ENCODE data around the gene MTFR1L. TPM values are rescaled to one million over a fixed set of nuclear protein-coding genes. Genes with fewer than 3 reads are reported as not detected.

Gene MTFR1L
- total RNA-seq, 1 donor from 2014 or later: 76.8 TPM

DNA sequence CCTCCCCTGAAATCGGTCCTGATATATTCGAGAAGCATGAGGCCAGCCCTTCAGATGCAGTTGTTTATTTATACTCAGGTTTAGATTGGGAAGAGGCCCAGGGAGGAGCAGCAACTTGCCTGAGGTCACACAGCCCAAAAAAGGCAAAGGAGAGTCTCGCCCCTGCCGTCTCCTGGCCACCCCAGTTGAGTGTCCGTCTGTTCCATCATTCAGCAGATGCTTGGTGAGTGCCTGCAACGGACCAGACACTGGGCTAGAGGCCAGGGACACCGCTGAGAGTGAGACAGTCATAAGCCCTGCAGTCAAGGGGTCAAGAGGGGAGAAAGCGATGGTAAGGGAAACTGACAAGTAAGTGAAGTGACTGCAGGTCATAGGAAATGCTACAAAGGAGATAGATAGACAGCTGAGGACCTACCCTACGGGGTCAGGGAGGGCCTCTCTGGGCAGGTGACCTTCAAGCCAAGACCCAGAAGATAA lies 35.1 kb upstream of the MTFR1L start:
- Mint-ChIP-seq H3K9me3 (ENCODE audit: unreplicated experiment) (no peaks in the 10 kb centered on the region), H3K36me3 (ENCODE audit: unreplicated experiment) (peaks cover 19% of the 10 kb centered on the region), H3K27me3 (ENCODE audit: unreplicated experiment) (no peaks in the 10 kb centered on the region), H3K4me1 (ENCODE audit: unreplicated experiment) (peaks cover 49% of the 10 kb centered on the region), H3K27ac (ENCODE audit: unreplicated experiment) (no peak overlapping the region), H3K4me3 (ENCODE audit: unreplicated experiment) (no peak overlapping the region)
- no peak for DNase-seq (ENCODE audit: extremely low spot score, unreplicated experiment)
- TF ChIP-seq, protein P1, sequence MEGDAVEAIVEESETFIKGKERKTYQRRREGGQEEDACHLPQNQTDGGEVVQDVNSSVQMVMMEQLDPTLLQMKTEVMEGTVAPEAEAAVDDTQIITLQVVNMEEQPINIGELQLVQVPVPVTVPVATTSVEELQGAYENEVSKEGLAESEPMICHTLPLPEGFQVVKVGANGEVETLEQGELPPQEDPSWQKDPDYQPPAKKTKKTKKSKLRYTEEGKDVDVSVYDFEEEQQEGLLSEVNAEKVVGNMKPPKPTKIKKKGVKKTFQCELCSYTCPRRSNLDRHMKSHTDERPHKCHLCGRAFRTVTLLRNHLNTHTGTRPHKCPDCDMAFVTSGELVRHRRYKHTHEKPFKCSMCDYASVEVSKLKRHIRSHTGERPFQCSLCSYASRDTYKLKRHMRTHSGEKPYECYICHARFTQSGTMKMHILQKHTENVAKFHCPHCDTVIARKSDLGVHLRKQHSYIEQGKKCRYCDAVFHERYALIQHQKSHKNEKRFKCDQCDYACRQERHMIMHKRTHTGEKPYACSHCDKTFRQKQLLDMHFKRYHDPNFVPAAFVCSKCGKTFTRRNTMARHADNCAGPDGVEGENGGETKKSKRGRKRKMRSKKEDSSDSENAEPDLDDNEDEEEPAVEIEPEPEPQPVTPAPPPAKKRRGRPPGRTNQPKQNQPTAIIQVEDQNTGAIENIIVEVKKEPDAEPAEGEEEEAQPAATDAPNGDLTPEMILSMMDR (IDR thresholded peaks at IDR 0.05): no peak

DNA sequence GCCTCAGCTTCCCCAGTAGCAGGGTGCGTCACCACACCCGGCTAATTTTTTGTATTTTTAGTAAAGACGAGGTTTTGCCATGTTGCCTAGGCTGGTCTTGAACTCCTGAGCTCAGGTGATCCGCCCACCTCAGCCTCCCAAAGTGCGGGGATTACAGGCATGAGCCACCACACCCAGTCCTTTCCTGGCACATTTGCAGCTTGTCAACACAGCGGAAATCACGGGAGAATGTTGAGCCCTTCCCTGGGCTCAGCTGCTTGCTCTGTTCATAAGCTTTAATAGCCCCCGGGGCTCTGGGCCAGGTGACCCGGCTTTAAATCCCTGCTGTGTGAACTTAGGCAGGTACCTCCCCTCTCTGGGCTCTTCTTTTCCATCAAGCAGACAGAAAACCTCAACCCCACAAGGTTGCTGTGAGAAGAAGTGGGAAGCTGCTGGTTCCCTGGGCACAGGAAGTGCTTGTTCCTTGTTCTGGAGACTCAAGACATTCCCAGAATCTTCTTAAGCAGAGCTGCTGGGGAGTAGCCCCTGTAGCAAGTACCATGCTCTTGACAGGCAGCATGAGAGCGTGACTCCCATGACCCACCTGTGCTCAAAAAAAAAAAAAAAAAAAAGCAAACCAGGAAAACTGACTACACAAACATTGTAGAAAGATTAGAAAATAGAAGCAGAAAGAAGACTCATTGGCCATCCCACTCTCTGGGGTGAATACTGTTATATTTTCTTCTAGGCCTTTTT lies 34.3 kb upstream of the MTFR1L start:
- Mint-ChIP-seq H3K27ac (ENCODE audit: unreplicated experiment) (no peak overlapping the region), H3K4me3 (ENCODE audit: unreplicated experiment) (no peak overlapping the region), H3K36me3 (ENCODE audit: unreplicated experiment) (peaks cover 19% of the 10 kb centered on the region), H3K4me1 (ENCODE audit: unreplicated experiment) (peaks cover 44% of the 10 kb centered on the region), H3K9me3 (ENCODE audit: unreplicated experiment) (no peaks in the 10 kb centered on the region), H3K27me3 (ENCODE audit: unreplicated experiment) (no peaks in the 10 kb centered on the region)
- TF ChIP-seq, protein P1 (IDR thresholded peaks at IDR 0.05): no peak
- DNase-seq (ENCODE audit: extremely low spot score, unreplicated experiment): no peak

DNA sequence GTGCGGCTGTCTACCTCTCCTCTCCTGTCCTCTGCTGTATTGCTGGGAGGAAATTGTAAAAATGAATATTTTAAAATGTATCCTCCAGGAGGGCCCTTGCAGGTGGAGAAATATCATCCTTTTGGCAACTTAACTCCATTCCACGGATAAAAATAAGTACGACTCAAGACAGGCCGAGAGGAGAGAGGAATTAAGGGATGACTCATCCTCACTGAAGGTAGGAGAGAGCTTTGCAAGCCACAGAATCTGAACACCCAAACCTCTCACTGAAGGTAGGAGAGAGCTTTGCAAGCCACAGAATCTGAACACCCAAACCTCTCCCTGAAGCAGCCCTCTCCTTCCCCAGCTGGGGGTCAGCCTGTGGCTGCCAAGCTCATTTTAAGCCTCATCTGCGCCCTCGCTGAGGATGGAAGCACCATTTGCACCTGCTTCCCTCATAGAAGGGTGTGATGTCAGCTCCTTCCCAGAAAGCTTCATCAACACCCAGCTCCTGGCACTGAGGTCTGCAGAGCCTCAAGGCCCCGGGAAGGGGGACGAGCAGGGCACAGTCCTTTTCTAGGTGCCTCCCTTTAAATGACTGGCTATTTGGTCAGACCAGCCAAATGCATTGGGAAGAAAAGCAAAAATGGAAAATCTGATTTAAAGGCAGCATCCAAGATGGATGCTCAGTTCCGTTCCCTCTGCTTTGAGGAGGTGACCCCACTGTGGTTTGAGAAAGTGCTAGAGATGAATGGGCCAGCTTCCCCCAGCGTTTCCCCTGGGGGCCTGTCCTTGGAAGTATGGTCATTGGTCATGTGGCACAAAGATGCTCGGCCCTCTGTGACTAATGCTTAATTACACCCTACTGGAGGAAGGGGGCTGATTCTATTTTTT lies 32.6 kb upstream of the MTFR1L start:
- H3K27ac Mint-ChIP-seq (ENCODE audit: unreplicated experiment): no peak overlapping the region
- TF ChIP-seq, protein P1 (IDR thresholded peaks at IDR 0.05): no peak
- peaks cover 49% of the 10 kb centered on the region for H3K4me1 Mint-ChIP-seq (ENCODE audit: unreplicated experiment)
- H3K27me3 Mint-ChIP-seq (ENCODE audit: unreplicated experiment): no peaks in the 10 kb centered on the region
- no peak for DNase-seq (ENCODE audit: extremely low spot score, unreplicated experiment)
- no peak overlapping the region for H3K4me3 Mint-ChIP-seq (ENCODE audit: unreplicated experiment)
- H3K9me3 Mint-ChIP-seq (ENCODE audit: unreplicated experiment): no peaks in the 10 kb centered on the region
- peaks cover 19% of the 10 kb centered on the region for H3K36me3 Mint-ChIP-seq (ENCODE audit: unreplicated experiment)

DNA sequence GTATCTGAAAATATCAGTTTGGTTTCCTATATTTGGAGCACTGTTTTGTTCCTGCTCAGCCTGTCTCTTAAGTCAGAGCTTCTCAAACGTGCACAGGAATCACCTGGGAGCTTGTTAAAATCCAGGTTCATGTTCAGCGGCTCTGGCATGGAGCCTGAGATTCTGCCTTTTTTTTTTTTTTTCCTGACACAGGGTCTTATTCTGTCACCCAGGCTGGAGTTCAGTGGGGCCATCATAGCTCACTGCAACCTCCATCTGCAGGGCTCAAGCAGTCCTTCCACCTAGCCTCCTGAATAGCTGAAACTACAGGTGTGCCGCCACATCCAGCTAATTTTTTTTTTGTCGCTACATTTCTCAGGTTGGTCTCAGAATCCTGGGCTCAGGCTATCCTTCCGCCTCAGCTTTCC lies 32.0 kb upstream of the MTFR1L start:
- Mint-ChIP-seq H3K4me1 (ENCODE audit: unreplicated experiment) (peaks cover 49% of the 10 kb centered on the region), H3K27ac (ENCODE audit: unreplicated experiment) (no peak overlapping the region), H3K4me3 (ENCODE audit: unreplicated experiment) (no peak overlapping the region), H3K36me3 (ENCODE audit: unreplicated experiment) (peaks cover 19% of the 10 kb centered on the region), H3K9me3 (ENCODE audit: unreplicated experiment) (no peaks in the 10 kb centered on the region), H3K27me3 (ENCODE audit: unreplicated experiment) (no peaks in the 10 kb centered on the region)
- no peak for DNase-seq (ENCODE audit: extremely low spot score, unreplicated experiment)
- TF ChIP-seq, protein P1 (IDR thresholded peaks at IDR 0.05): no peak

DNA sequence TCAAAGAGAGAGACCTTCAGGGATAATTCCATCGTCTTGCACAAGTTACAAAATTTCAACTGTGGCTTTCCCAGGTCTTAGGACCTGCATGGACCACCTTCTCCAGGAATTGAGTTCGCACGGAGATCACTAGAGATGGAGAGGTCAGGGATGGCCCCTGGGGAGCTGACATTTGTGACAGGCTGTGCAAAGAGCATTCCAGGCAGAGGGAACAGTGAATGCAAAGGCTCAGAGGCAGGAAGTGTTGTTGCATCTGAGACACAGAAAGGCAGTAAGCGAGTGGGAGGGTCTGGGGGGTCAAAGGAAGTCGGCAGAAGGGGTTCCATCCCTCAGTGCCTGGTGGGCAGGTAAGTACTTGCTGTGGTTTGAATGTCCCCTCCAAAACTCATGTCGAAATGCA lies 29.3 kb upstream of the MTFR1L start:
- Mint-ChIP-seq H3K36me3 (ENCODE audit: unreplicated experiment) (peaks cover 4% of the 10 kb centered on the region), H3K27me3 (ENCODE audit: unreplicated experiment) (no peaks in the 10 kb centered on the region), H3K4me1 (ENCODE audit: unreplicated experiment) (peaks cover 39% of the 10 kb centered on the region), H3K27ac (ENCODE audit: unreplicated experiment) (no peak overlapping the region), H3K9me3 (ENCODE audit: unreplicated experiment) (no peaks in the 10 kb centered on the region), H3K4me3 (ENCODE audit: unreplicated experiment) (no peak overlapping the region)
- DNase-seq (ENCODE audit: extremely low spot score, unreplicated experiment): no peak
- TF ChIP-seq, protein P1 (IDR thresholded peaks at IDR 0.05): no peak

Measured in osteocyte (in vitro differentiated cells).